GM19438 (cell line): ENCODE measurements around the gene QRICH2.
"Not testable (repeated sequence)": the region's sequence is repeated elsewhere in the genome, so short reads cannot be mapped to it uniquely, and the experiment has no call there.

Experiments
- ATAC-seq: cut with Tn5 transposase; IDR thresholded peaks from one replicate; pipeline ENCODE4 v1.9.1; 2021; ENCODE audit warnings: low read depth; ENCODE audit not compliant: unreplicated experiment

QRICH2 gene

DNA sequence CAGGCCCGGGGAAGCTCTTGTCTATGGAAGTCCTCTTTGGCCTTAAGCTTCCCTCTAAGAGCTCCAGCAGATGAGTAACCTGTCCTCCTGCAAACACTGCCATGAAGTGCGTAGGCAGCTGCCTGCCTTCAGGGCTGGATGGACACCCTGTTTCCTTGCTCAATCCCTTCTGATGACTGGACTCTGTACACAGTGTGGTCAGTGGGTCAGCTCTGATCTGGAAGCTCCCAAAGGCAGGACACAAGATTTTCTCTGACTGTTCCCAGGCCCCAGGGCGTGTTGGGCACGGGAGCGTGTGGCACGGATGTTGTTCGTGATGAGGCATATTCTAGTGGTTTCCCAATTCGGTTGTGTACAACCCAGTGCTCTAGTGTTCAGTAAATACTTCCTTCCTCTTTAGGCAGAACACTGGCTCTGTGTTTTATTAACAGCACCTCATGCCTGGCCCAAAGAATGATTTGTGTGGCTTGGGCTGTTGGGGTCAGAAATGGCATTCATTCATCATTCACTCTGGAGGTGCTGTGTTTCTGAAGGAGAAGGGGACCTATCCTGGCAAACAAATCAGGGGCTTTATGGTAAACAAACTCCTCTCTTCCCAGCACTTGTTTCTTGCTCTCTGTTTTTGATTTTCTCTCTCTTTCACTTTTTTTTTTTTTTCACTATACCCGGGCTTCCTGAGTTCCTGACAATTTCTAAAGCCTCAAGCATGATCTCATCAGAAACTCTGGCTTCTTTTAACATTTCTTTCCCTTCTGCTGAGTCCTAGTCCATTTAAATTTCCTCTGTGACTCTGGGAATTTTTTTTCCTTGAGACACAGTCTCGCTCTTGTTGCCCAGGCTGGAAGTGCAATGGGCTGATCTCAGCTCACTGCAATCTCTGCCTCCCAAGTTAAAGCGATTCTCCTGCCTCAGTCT, 55.8 kb downstream of the QRICH2 start:
- peak; percentile 70 for ATAC-seq

DNA sequence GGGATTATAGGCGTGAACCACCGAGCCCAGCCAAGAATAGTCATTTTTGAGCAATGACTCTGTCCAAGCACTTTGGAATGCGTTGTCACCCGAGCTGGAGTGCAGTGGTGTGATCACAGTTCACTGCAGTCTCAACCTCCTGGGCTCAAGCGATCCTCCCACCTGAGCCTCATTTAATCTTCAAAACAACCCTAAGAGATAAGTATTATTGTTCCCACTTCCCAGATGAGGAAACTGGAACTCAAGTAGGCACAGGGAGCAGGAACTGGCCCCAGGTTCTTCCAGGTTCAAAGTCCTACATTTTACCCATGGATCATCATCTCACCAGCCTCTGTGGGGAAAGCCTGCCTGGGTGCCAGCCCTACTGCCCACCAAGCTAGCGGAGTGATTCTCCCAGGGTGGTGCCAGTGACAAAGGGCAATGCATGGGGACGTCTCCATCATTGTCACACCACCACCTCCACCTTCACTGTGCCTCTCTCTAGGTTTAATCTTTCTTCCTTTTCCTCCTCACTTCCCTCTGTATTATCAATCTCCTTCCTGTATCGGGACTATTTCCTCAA, 56.5 kb downstream of the QRICH2 start:
- ATAC-seq, result no peak

- no peak for ATAC-seq
These were observed 57.9 kb downstream of the QRICH2 start for GRCh38 chr17:76250141-76250540.

- no peak for ATAC-seq
These were observed 59.9 kb downstream of the QRICH2 start for GRCh38 chr17:76248013-76248782.

- no peak for ATAC-seq
These were observed 60.8 kb downstream of the QRICH2 start for GRCh38 chr17:76247304-76247703.

- ATAC-seq, result peak; percentile 89
These were observed 61.7 kb downstream of the QRICH2 start for GRCh38 chr17:76246080-76247066.

DNA sequence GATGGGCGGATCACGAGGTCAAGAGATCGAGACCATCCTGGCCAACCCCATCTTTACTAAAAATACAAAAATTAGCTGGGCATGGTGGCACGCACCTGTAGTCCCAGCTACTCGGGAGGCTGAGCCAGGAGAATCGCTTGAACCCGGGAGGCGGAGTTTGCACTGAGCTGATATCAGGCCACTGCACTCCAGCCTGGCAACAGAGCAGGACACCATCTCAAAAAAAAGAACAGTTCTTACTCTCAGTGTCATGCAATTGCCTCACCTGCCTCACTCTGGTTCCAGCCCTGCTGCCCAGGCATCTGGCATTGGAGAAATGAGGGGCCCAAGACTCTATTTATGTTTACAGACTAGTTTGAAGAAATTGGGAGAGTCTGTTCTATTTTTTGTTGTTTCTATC, 63.4 kb downstream of the QRICH2 start:
- ATAC-seq, result not testable (repeated sequence)

DNA sequence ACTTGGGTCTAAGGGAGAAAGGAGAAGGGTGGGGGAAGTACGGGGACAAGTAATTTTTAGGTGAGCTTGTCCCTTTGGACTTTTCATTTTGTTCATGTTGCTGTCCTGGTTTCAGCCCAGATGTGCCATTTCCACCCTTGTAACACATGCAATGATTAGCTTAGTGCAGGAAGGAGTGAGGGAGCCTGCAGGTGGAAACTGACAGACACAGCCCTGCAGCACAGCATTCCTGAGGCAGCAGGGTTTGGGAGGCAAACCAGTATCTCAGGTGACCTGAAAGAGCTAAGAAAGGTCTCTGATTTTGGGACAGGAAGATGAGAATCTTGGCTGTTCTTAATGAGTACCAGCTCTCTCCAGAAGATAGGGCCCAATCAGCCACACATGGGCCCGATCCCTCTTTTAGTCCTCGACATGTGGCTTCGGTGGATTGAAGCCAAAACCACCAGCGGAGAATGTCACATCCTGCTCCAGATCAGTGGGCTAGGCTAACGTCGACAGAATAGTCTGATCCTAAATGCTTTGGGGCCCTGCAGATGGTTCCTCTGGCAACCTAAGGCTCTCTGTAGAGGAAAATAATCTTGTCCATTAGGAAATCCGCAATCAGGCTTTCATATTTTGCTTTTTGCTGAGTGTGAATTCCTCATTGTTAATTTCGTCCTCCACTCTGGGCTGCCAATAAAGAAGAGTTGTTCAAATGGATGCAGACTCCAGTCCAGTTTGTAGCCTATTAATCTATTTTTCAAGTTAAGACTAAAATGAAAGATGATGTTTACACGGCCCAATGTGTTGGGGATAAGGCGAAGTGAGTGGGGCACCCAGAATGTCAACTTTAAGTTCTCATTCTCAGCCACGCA, 64.0 kb downstream of the QRICH2 start:
- ATAC-seq, result no peak

DNA sequence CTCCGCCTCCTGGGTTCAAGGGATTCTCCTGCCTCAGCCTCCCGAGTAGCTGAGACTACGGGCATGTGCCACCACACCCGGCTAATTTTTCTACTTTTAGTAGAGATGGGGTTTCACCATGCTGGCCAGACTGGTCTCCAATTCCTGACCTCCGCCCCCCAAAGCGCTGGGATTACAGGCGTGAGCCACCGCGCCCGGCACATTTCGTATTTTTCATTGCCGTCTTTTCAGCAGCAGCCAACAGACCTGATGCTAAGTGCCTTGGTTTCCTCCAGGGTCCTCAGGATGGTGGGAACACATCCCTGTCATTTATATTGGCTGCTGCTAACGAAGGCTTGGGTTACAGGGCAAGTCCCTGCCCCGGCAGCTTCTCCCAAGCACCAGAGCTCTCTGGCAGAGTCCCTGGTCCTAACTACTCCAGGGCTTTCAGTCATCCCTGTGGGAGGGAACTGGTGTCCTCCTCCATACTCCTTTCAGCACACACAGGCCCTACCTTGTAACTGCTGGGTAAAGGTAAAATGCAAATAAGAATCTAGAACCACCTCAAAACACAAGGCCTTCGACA, 66.3 kb downstream of the QRICH2 start:
- ATAC-seq, result no peak

DNA sequence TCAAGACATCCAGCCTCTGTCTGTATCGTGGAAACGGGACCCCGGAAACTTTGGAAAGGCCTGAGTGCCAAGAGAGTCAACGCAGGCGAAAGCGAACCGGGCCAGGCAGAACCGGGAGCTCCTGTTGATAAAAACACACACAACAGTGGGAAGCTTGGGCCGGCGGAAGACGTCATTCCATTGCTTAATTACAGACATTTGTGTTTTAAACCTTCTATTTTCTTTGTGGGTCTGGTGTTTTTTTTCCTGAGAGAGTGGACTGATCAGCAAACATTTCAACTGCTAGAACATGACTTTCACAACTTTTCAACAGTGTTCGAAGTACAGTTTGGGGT, 66.9 kb downstream of the QRICH2 start:
- ATAC-seq, result no peak

- no peak for ATAC-seq
These were observed 67.4 kb downstream of the QRICH2 start, which contains the start of gene RNF157 for GRCh38 chr17:76240461-76241203. RNF157 (minus strand) TSS chr17:76240493; CDS start chr17:76240240, 253 bp downstream.

DNA sequence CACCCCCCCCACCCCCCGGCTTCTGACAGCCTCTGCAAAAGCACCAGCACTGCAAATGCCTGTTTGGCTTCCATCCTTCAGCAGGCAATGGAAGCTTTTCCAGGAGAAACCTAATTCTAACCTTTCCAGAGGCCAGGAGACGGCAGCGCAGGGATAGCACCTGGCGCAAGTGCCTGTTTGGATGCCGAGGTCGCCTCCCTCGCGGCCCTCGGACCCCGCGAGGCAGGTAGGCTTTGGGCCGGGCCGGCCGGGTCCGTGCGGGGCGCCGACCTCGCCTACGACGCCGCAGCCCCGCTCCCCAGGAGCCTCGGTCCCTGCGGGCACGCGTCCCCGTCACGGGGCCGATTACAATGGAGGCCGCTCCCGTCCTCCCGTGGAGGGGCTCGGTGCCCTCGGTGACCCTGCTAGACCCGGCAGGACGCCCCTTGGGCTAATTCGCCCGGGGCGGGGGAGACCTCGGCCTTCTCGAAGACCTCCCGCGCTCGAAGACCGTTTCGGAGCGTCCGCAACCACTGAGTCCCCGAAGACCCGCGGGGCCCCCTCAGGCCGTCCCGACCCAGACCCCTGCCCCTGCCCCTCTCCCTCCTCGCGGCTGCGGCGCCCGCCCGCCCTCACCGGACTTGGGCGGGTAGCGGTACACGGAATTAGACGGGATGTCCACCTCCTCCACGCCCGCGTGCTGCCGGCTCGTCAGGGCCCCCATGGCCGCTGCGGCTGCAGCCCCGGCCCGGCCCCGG, 68.4 kb downstream of the QRICH2 start:
- no peak for ATAC-seq

GRCh38 chr17:76238847-76239537, 69.1 kb downstream of the QRICH2 start:
- ATAC-seq, result no peak

- no peak for ATAC-seq
These were observed 70.2 kb downstream of the QRICH2 start for GRCh38 chr17:76237859-76238313.

DNA sequence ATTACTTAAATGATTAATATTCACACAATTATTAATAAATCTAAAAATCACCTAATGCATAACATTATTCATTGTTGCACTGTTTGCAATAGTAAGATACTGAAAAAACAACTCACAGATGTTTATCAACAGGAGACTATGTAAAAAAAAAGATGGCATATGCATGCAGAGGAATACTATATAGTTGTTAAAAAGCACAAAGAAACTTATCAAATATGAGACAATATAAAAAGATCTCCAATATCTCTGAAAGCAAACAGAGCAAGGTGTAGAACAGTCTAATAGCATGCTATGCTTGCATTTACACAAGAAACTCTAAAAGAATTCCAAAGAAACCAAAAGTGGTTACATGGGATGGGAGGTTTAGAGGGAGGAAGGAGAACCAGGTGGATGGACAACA, 71.5 kb downstream of the QRICH2 start:
- no peak for ATAC-seq

- ATAC-seq, result no peak
These were observed 72.2 kb downstream of the QRICH2 start for GRCh38 chr17:76235883-76236282.

DNA sequence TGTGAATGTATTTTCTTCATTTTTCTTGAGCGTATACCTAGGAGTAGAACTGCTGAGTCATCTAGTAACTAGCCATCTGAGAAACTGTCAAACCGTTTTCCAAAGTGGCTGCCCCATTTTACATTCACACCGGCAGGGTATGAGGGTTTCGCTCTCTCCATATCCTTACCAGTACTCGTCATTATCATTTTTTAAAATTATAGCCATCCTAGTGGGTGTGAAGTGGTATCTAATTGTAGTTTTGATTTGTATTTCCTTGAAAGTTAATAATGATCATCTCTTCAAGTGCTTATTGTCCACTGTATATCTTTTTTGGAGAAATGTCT, 73.8 kb downstream of the QRICH2 start:
- no peak for ATAC-seq
